SK-N-SH (cell line): ENCODE data around the gene UNC5B.

Experiments
- EZH2phosphoT487 ChIP-seq: fragments of 200-600 bp; sonication (generic); IDR thresholded peaks from 2 replicates; pipeline ENCODE4 v1.6.1; 2017; ENCODE audit warnings: low read depth, mixed run types, mild to moderate bottlenecking, antibody characterized with exemption, moderate library complexity, borderline replicate concordance
- FOXM1 ChIP-seq: IDR thresholded peaks from 2 replicates; pipeline ENCODE4 v1.4.0; 2012; ENCODE audit warnings: low read depth, mild to moderate bottlenecking
- NRF1 ChIP-seq: IDR thresholded peaks from 2 replicates; pipeline ENCODE4 v1.6.1; 2012; ENCODE audit warnings: low read depth, mild to moderate bottlenecking, low read length
- POLR2AphosphoS5 ChIP-seq: IDR thresholded peaks from 2 replicates; pipeline ENCODE4 v1.6.1; 2012; ENCODE audit warnings: low read depth, low read length
- SIN3A ChIP-seq: IDR thresholded peaks from 2 replicates; pipeline ENCODE4 v1.6.1; 2012; ENCODE audit warnings: low read depth, mild to moderate bottlenecking, low read length, moderate library complexity, borderline replicate concordance
- SMC3 ChIP-seq: IDR thresholded peaks from 2 replicates; pipeline ENCODE4 v1.6.1; 2012; ENCODE audit warnings: low read depth, low read length, improper control_type of control experiment
- TF ChIP-seq, protein P1 (sequence below): fragments of 200-600 bp; sonication (generic); IDR thresholded peaks from 2 replicates; pipeline ENCODE4 v1.6.1; 2017; ENCODE audit warnings: antibody characterized with exemption, mild to moderate bottlenecking, moderate library complexity
- TF ChIP-seq, protein P2 (sequence below): IDR thresholded peaks from 2 replicates; pipeline ENCODE4 v1.4.0; 2012; ENCODE audit warnings: low read depth

DNA sequence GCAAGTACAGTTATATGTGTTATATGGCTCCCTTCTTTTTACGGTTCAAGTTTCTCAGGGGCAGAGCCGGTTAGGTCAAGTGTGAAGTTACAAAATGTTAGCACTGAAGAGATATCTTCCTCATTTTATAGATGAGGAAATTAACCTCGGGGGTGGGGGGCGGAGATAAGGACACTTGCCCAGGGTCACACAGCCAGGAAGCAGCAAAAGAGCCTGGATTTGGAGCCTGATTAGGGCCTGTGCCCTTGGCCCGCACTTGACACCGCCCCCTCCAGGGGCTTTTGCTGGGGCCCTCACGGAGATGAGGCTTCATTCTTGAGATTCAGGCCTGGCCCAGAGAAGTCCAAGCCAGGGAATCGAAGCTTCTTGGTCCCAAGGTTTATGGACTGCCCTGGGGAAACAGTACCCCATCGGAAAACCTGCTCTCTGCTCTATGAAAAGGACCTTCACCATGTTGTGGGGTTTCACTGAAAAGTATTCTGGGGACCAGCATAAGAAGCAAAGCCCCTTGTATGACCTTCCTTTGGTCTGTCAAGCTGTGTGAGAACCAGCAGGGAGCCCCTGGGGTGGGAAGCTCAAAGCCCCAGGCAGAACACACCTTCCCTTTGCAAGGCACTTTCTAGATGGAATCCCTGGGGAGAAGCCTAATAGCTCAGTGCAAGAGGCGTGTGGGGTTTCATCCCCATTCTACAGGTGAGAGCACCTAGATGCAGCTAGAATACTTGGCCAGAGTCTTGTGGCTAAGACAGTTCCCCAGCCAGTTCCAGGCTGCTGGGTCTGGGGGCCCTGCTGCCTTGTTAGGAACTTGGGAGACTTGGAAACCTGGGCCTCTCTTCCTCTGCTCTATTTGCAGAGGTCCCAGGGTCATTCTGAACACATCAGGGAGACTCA is 21.9 kb downstream of the UNC5B start:
- TF ChIP-seq SMC3: no peak
- TF ChIP-seq FOXM1: no peak
- TF ChIP-seq, protein P1, sequence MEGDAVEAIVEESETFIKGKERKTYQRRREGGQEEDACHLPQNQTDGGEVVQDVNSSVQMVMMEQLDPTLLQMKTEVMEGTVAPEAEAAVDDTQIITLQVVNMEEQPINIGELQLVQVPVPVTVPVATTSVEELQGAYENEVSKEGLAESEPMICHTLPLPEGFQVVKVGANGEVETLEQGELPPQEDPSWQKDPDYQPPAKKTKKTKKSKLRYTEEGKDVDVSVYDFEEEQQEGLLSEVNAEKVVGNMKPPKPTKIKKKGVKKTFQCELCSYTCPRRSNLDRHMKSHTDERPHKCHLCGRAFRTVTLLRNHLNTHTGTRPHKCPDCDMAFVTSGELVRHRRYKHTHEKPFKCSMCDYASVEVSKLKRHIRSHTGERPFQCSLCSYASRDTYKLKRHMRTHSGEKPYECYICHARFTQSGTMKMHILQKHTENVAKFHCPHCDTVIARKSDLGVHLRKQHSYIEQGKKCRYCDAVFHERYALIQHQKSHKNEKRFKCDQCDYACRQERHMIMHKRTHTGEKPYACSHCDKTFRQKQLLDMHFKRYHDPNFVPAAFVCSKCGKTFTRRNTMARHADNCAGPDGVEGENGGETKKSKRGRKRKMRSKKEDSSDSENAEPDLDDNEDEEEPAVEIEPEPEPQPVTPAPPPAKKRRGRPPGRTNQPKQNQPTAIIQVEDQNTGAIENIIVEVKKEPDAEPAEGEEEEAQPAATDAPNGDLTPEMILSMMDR: no peak
- TF ChIP-seq POLR2AphosphoS5: no peak
- no peak for TF ChIP-seq EZH2phosphoT487
- no peak for TF ChIP-seq SIN3A
- TF ChIP-seq NRF1: no peak
- TF ChIP-seq, protein P2, sequence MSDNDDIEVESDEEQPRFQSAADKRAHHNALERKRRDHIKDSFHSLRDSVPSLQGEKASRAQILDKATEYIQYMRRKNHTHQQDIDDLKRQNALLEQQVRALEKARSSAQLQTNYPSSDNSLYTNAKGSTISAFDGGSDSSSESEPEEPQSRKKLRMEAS: no peak
